HG02623 (cell line): ENCODE data around the gene PODXL.

Experiments
- ATAC-seq: cut with Tn5 transposase; IDR thresholded peaks from one replicate; pipeline ENCODE4 v1.9.1; 2021; ENCODE audit warnings: moderate library complexity; ENCODE audit not compliant: unreplicated experiment

Gene PODXL

GRCh38 chr7:131568510-131568909, 12.1 kb upstream of the PODXL start:
- no peak for ATAC-seq

- no peak for ATAC-seq
Measured at GRCh38 chr7:131564640-131565039, 8.2 kb upstream of the PODXL start.

- ATAC-seq, result no peak
Measured at GRCh38 chr7:131563918-131564317, 7.5 kb upstream of the PODXL start.

- ATAC-seq, result no peak
Measured at GRCh38 chr7:131562941-131563340, 6.5 kb upstream of the PODXL start.

GRCh38 chr7:131560061-131560460, 3.6 kb upstream of the PODXL start:
- no peak for ATAC-seq

GRCh38 chr7:131557652-131558385, 1.4 kb upstream of the PODXL start:
- ATAC-seq, result no peak

- no peak for ATAC-seq
Measured at GRCh38 chr7:131556909-131557651, 652 bp upstream of the PODXL start.

GRCh38 chr7:131555552-131556052, 826 bp downstream of the PODXL start:
- no peak for ATAC-seq

- no peak for ATAC-seq
Measured at GRCh38 chr7:131554880-131555516, 1.4 kb downstream of the PODXL start.

- ATAC-seq, result no peak
Measured at GRCh38 chr7:131553931-131554330, 2.5 kb downstream of the PODXL start.

GRCh38 chr7:131552053-131552452, 4.4 kb downstream of the PODXL start:
- no peak for ATAC-seq

- no peak for ATAC-seq
Measured at GRCh38 chr7:131550846-131551245, 5.6 kb downstream of the PODXL start.

GRCh38 chr7:131548371-131548770, 8.1 kb downstream of the PODXL start:
- ATAC-seq, result no peak

GRCh38 chr7:131547589-131547988, 8.8 kb downstream of the PODXL start:
- no peak for ATAC-seq

GRCh38 chr7:131546583-131547141, 9.8 kb downstream of the PODXL start:
- no peak for ATAC-seq

- no peak for ATAC-seq
Measured at GRCh38 chr7:131546126-131546525, 10.3 kb downstream of the PODXL start.

- ATAC-seq, result no peak
Measured at GRCh38 chr7:131544449-131545301, 11.8 kb downstream of the PODXL start.

GRCh38 chr7:131544021-131544420, 12.4 kb downstream of the PODXL start:
- ATAC-seq, result no peak

- no peak for ATAC-seq
Measured at GRCh38 chr7:131543298-131543697, 13.1 kb downstream of the PODXL start.

- no peak for ATAC-seq
Measured at GRCh38 chr7:131540491-131541162, 15.8 kb downstream of the PODXL start.
